DOHH2 (cell line): ENCODE data around the gene TWIST2.

Experiments
- H3F3A ChIP-seq: fragments of 200-600 bp; sonication (generic), shearing (Covaris generic); 2 replicates; pipeline ENCODE4 v1.6.0; 2016; ENCODE audit warnings: antibody characterized with exemption, mild to moderate bottlenecking; ENCODE audit not compliant: control insufficient read depth, insufficient read depth
- H3K27ac ChIP-seq: fragments of 200-600 bp; sonication (generic); 2 replicates; pipeline ENCODE4 v1.5.1; 2014; ENCODE audit warnings: low read depth, mild to moderate bottlenecking, low read length, moderate library complexity
- H3K27me3 ChIP-seq: fragments of 200-600 bp; sonication (generic); 2 replicates; pipeline ENCODE4 v1.6.1; 2014; ENCODE audit warnings: mild to moderate bottlenecking, low read length, mixed read lengths; ENCODE audit not compliant: control insufficient read depth
- H3K36me3 ChIP-seq: fragments of 200-600 bp; sonication (generic); 2 replicates; pipeline ENCODE4 v1.6.1; 2014; ENCODE audit warnings: mild to moderate bottlenecking, low read length, moderate library complexity, mixed read lengths; ENCODE audit not compliant: control insufficient read depth
- H3K4me1 ChIP-seq: fragments of 200-600 bp; sonication (generic); 2 replicates; pipeline ENCODE4 v1.6.1; 2014; ENCODE audit warnings: mild to moderate bottlenecking, low read length, mixed read lengths; ENCODE audit not compliant: control insufficient read depth
- H3K4me2 ChIP-seq: fragments of 200-600 bp; sonication (generic); 2 replicates; pipeline ENCODE4 v1.6.0; 2014; ENCODE audit warnings: mild to moderate bottlenecking, low read length, moderate library complexity
- H3K4me3 ChIP-seq: fragments of 200-600 bp; sonication (generic); 2 replicates; pipeline ENCODE4 v1.5.1; 2014; ENCODE audit warnings: mild to moderate bottlenecking, low read length, mixed read lengths
- H3K79me2 ChIP-seq: fragments of 200-600 bp; sonication (generic); 2 replicates; pipeline ENCODE4 v1.6.1; 2014; ENCODE audit warnings: mild to moderate bottlenecking, low read length, mixed read lengths; ENCODE audit not compliant: control insufficient read depth
- H3K9me2 ChIP-seq: fragments of 200-600 bp; sonication (generic); replicated peaks from 2 replicates; pipeline ENCODE4 v1.6.1; 2014; ENCODE audit warnings: mild to moderate bottlenecking, low read length, mixed read lengths; ENCODE audit not compliant: control insufficient read depth
- H3K9me3 ChIP-seq: fragments of 200-600 bp; sonication (generic); 2 replicates; pipeline ENCODE4 v1.6.1; 2014; ENCODE audit warnings: antibody characterized with exemption, low read length, mixed read lengths; ENCODE audit not compliant: control insufficient read depth, insufficient read depth
- H4K20me1 ChIP-seq: fragments of 200-600 bp; sonication (generic); 2 replicates; pipeline ENCODE4 v1.6.0; 2014; ENCODE audit warnings: low read depth, mild to moderate bottlenecking, antibody characterized with exemption, low read length, moderate library complexity; ENCODE audit not compliant: control insufficient read depth, insufficient read depth
- EZH2phosphoT487 ChIP-seq: fragments of 200-600 bp; sonication (generic); IDR thresholded peaks from 2 replicates; pipeline ENCODE4 v1.6.1; 2017; ENCODE audit warnings: borderline replicate concordance, mild to moderate bottlenecking, antibody characterized with exemption, low read length, moderate library complexity, mixed read lengths
- TF ChIP-seq, protein P1 (sequence below): fragments of 200-600 bp; sonication (generic); IDR thresholded peaks from one replicate; pipeline ENCODE4 v1.5.1; 2014; ENCODE audit warnings: antibody characterized with exemption, mild to moderate bottlenecking, low read depth, low read length; ENCODE audit not compliant: poor library complexity, severe bottlenecking

Gene TWIST2

DNA sequence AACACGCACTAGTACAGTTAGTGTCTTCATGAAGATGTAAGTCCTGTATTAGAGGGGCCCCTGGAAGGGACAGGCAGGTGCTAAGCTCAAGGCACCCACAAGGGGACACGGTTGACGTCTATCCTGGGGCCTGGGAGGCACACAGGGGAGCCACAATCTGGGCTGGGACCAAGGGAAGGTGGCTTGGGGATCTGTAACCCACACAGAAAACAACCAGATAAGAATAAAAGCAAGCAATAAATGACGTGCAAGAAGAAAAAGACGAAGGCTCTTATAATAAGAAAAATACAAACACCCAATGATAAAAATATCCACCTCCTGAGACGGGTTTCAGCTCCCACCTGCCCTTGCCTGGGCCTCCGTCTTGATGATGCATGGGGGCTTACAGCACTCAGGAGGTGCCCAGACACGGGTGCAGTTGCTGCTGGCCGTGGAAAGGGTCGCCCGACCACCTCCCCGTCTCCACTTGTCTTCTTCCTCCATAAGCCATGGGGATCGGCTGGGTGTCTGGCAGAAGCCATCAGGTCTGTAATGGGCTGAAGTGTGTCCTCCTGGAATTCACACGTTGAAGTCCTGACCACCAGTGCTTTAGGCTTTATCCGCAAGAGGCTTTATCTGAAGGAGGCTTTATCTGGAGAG lies 73.9 kb downstream of the TWIST2 start:
- H3F3A ChIP-seq: no peaks in the 10 kb centered on the region
- TF ChIP-seq EZH2phosphoT487: no peak
- TF ChIP-seq, protein P1, sequence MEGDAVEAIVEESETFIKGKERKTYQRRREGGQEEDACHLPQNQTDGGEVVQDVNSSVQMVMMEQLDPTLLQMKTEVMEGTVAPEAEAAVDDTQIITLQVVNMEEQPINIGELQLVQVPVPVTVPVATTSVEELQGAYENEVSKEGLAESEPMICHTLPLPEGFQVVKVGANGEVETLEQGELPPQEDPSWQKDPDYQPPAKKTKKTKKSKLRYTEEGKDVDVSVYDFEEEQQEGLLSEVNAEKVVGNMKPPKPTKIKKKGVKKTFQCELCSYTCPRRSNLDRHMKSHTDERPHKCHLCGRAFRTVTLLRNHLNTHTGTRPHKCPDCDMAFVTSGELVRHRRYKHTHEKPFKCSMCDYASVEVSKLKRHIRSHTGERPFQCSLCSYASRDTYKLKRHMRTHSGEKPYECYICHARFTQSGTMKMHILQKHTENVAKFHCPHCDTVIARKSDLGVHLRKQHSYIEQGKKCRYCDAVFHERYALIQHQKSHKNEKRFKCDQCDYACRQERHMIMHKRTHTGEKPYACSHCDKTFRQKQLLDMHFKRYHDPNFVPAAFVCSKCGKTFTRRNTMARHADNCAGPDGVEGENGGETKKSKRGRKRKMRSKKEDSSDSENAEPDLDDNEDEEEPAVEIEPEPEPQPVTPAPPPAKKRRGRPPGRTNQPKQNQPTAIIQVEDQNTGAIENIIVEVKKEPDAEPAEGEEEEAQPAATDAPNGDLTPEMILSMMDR: no peak
- H3K27me3 ChIP-seq: no peaks in the 10 kb centered on the region
- H3K4me3 ChIP-seq: no peak overlapping the region
- no peaks in the 10 kb centered on the region for H3K4me1 ChIP-seq
- no peak overlapping the region for H3K27ac ChIP-seq
- no peaks in the 10 kb centered on the region for H3K36me3 ChIP-seq
- H3K4me2 ChIP-seq: no peak overlapping the region
- H3K9me2 ChIP-seq: no peaks in the 10 kb centered on the region
- H4K20me1 ChIP-seq: no peaks in the 10 kb centered on the region
- H3K79me2 ChIP-seq: no peaks in the 10 kb centered on the region
- no peaks in the 10 kb centered on the region for H3K9me3 ChIP-seq

DNA sequence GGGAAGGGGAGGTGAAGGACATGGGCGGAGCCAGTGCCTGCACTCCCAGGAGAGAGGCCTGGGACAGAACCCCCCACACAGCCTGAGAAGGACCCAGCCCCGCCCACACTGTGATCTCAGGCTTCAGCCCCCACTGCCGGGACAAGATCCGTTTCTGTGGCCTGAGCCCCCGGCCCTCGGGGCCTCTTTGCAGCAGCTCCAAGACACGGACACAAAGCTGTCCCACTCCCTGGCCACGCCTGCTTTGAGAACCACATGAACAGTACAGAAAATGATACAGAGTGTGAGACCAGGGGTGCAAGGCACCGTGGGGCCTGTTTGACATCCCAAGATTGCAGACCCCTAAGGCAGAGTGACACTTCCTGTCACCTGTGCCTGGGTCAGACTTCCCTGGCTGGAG lies 74.5 kb downstream of the TWIST2 start:
- Histone ChIP-seq H3F3A (no peaks in the 10 kb centered on the region), H3K9me2 (no peaks in the 10 kb centered on the region), H3K4me3 (no peak overlapping the region), H3K36me3 (no peaks in the 10 kb centered on the region), H4K20me1 (no peaks in the 10 kb centered on the region), H3K27me3 (no peaks in the 10 kb centered on the region), H3K4me1 (no peaks in the 10 kb centered on the region), H3K79me2 (no peaks in the 10 kb centered on the region), H3K27ac (no peak overlapping the region), H3K4me2 (no peak overlapping the region), H3K9me3 (no peaks in the 10 kb centered on the region)
- TF ChIP-seq, protein P1: no peak
- TF ChIP-seq EZH2phosphoT487: no peak

DNA sequence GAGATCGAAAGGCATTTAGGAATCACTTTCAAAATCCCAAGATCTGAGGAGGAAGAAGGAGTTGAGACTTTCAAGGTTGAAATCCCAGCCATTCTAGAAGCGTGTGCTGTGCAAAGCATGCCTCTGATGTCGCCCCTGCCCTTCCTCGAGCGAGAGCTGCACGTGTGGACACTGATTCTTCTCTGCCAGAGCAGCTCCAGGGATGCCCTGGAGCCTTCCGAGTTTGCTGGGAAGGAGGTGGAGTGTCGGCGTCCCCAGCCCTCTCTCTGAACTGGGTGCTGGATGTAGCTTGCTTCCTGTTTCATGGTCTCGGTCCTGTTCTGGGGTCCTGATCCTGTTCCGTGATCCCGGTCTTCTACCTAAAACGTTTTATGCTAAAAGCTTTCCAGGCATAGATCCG lies 76.1 kb downstream of the TWIST2 start:
- Histone ChIP-seq H3K4me1 (no peaks in the 10 kb centered on the region), H3K27me3 (no peaks in the 10 kb centered on the region), H3K4me2 (no peak overlapping the region), H3K9me2 (no peaks in the 10 kb centered on the region), H3K4me3 (no peak overlapping the region), H3K9me3 (no peaks in the 10 kb centered on the region), H3K79me2 (no peaks in the 10 kb centered on the region), H4K20me1 (no peaks in the 10 kb centered on the region), H3F3A (no peaks in the 10 kb centered on the region), H3K27ac (no peak overlapping the region), H3K36me3 (no peaks in the 10 kb centered on the region)
- TF ChIP-seq EZH2phosphoT487: no peak
- TF ChIP-seq, protein P1: no peak
